Mononuclear cell (primary cell): ENCODE results near the gene LRRC39. TPM values are rescaled to one million over a fixed set of nuclear protein-coding genes. Genes with fewer than 3 reads are reported as not detected.

Experiments used
- H3K27me3 ChIP-seq: 2 replicates; pipeline ENCODE4 v1.6.0; 2011; ENCODE audit warnings: low read length, control low read depth; ENCODE audit not compliant: insufficient read depth
- H3K4me1 ChIP-seq: 2 replicates; pipeline ENCODE4 v1.5.1; 2011; ENCODE audit warnings: mild to moderate bottlenecking, low read length, control low read depth; ENCODE audit not compliant: insufficient read depth
- H3K4me3 ChIP-seq: 2 replicates; pipeline ENCODE4 v1.5.1; 2011; ENCODE audit warnings: mild to moderate bottlenecking, low read length, moderate library complexity
- H3K9me3 ChIP-seq: 2 replicates; pipeline ENCODE4 v1.5.1; 2011; ENCODE audit warnings: low read depth, mild to moderate bottlenecking, control low read depth, low read length
- total RNA-seq: library from RNA; depleted of rRNA; stranded (reverse); fragments of >200 nt; gene quantifications from one replicate; pipeline ENCODE4 v1.2.3, GENCODE V29; 2012

LRRC39 gene
- total RNA-seq, 1 donor = 1.3 TPM

- Histone ChIP-seq H3K4me1 (no peaks in the 10 kb centered on the region), H3K4me3 (no peak overlapping the region), H3K27me3 (no peaks in the 10 kb centered on the region), H3K9me3 (no peaks in the 10 kb centered on the region)
These were observed 588 bp downstream of the LRRC39 start for GRCh38 chr1:100177295-100178041.

- Histone ChIP-seq H3K9me3 (no peaks in the 10 kb centered on the region), H3K4me3 (no peak overlapping the region), H3K27me3 (no peaks in the 10 kb centered on the region), H3K4me1 (no peaks in the 10 kb centered on the region)
These were observed 10.0 kb downstream of the LRRC39 start for GRCh38 chr1:100168051-100168450.

- no peaks in the 10 kb centered on the region for H3K27me3 ChIP-seq
- no peak overlapping the region for H3K4me3 ChIP-seq
- H3K4me1 ChIP-seq = no peaks in the 10 kb centered on the region
- no peaks in the 10 kb centered on the region for H3K9me3 ChIP-seq
These were observed 13.4 kb downstream of the LRRC39 start for GRCh38 chr1:100164702-100165101.

DNA sequence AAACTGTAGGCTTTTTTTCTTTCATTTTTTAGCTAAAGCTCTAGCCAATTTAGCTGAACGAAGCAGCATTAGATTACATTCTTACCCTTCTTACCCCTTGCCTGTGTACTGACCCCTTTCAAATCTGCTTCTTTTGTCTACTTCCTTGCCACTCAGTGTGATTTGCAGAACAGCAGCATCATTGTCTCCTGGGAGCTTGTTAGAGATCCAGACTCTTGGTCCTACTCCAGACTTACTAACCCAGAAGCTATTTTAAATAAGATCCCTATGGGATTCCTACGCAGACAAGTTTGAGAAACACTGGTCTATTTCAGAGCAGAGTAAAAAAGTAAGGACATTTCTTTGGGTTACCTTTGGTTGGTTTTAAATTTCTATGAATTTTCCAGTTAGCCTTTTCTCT is 13.8 kb downstream of the LRRC39 start:
- no peaks in the 10 kb centered on the region for H3K27me3 ChIP-seq
- no peak overlapping the region for H3K4me3 ChIP-seq
- no peaks in the 10 kb centered on the region for H3K9me3 ChIP-seq
- no peaks in the 10 kb centered on the region for H3K4me1 ChIP-seq

- Histone ChIP-seq H3K4me3 (no peak overlapping the region), H3K9me3 (no peaks in the 10 kb centered on the region), H3K4me1 (no peaks in the 10 kb centered on the region), H3K27me3 (no peaks in the 10 kb centered on the region)
These were observed 15.2 kb downstream of the LRRC39 start for GRCh38 chr1:100162881-100163280.

DNA sequence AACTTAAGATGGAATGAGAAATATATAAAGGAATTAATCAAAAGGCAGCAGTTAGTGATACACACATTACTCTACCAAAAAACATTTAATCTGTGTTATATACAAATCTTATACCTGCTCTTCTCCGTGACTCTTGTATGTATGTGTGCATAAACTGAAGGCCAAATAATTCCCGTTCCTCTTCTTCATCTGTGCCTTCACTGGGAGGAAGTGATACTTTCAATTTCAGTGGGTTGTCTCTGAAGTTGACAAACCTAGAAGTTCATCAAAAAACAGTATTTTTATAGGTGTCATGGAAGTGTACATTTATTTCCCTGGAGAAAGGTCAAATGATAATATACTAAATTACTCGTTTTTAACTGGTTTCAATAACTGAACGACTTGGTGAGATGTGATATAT is 25.8 kb downstream of the LRRC39 start:
- H3K4me3 ChIP-seq = no peak overlapping the region
- no peaks in the 10 kb centered on the region for H3K4me1 ChIP-seq
- H3K27me3 ChIP-seq = no peaks in the 10 kb centered on the region
- no peaks in the 10 kb centered on the region for H3K9me3 ChIP-seq

DNA sequence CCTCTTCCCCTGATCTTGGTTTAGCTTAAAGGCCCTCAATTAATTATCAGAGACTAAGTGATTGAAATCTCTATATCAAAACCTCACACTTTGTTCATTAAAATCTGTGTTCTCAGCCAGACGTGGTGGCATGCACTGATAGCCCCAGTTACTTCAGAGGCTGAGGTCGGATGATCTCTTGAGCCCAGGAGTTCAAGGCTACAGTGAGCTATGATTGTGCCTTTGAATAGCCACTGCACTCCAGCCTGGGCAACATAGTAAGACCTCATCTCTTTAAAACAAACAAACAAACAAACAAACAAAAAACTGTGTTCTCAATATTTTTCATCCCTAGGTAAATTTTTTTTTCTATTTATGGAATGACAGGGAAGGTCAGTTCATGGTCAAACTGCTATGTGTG is 26.4 kb downstream of the LRRC39 start:
- Histone ChIP-seq H3K4me1 (no peaks in the 10 kb centered on the region), H3K27me3 (no peaks in the 10 kb centered on the region), H3K4me3 (no peak overlapping the region), H3K9me3 (no peaks in the 10 kb centered on the region)

DNA sequence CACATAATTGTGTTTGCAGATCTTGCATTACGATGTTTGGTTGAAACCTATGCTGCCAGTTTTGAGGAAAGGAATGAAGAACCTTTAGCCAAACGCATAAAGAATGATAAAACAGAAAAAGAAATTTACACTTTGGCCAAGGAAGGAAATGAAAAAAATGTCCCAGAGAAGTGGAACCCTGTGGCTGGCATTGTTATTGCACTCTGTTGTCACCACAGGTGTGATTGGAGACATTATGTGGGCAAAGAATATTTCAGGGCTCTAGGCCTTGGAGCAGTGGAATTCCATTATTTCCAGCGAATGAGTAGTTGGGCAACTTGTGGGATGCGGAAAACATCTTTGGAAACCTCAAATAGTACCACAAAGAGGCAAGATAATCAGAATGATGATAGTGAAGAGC is 30.2 kb downstream of the LRRC39 start:
- Histone ChIP-seq H3K4me1 (no peaks in the 10 kb centered on the region), H3K4me3 (no peak overlapping the region), H3K27me3 (no peaks in the 10 kb centered on the region), H3K9me3 (no peaks in the 10 kb centered on the region)

DNA sequence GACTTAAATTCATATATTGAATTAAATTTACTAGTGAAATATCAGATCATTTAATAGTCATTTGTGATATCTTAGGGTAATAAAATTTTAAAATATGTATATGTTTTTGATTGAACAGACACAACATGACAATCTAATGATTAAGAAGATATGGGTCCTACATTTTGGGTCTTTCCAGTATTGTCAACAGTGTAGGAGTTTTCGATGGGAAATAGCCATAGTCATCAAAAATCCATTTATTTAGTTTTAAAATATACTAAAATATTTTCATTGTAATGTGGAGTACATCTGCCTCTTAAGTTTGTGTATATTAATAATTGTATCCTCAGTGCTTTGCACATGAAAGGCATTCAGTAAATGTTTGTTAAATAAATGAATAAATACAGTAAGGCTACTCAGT is 31.1 kb downstream of the LRRC39 start:
- H3K4me3 ChIP-seq = no peak overlapping the region

DNA sequence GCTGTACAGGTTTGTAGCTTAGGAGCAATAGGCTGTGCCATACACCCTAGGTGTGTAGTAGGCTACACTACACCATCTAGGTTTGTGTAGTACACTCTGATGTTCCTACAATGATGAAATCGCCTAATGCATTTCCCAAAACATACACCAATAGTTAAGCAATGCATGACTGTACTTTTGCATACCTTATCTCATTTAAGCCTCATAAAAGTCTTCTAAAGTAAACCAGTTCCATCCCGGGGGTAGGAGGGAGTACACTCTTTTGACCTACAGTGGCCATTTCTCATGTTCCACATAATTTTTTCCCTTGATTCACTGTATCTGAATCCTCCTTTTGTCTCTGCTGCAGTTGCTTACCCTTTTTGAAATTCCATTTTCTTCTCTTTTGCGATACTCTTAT is 32.9 kb downstream of the LRRC39 start:
- H3K9me3 ChIP-seq = no peaks in the 10 kb centered on the region
- no peaks in the 10 kb centered on the region for H3K27me3 ChIP-seq
- H3K4me3 ChIP-seq = no peak overlapping the region
- no peaks in the 10 kb centered on the region for H3K4me1 ChIP-seq

More for the DNA sequence above, 31.1 kb downstream of the LRRC39 start:
- Histone ChIP-seq H3K4me1 (no peaks in the 10 kb centered on the region), H3K27me3 (no peaks in the 10 kb centered on the region), H3K9me3 (no peaks in the 10 kb centered on the region)

- H3K4me3 ChIP-seq = no peak overlapping the region
- no peaks in the 10 kb centered on the region for H3K27me3 ChIP-seq
These were observed 35.7 kb downstream of the LRRC39 start for GRCh38 chr1:100142343-100142742.

GRCh38 chr1:100141192-100141591 is 36.9 kb downstream of the LRRC39 start:
- H3K27me3 ChIP-seq = no peaks in the 10 kb centered on the region
- no peak overlapping the region for H3K4me3 ChIP-seq
- no peaks in the 10 kb centered on the region for H3K9me3 ChIP-seq
- H3K4me1 ChIP-seq = no peaks in the 10 kb centered on the region

More at GRCh38 chr1:100142343-100142742, 35.7 kb downstream of the LRRC39 start:
- no peaks in the 10 kb centered on the region for H3K9me3 ChIP-seq
- H3K4me1 ChIP-seq = no peaks in the 10 kb centered on the region

- no peak overlapping the region for H3K4me3 ChIP-seq
- peaks cover 11% of the 10 kb centered on the region for H3K4me1 ChIP-seq
- no peaks in the 10 kb centered on the region for H3K27me3 ChIP-seq
- H3K9me3 ChIP-seq = no peaks in the 10 kb centered on the region
These were observed 40.5 kb downstream of the LRRC39 start for GRCh38 chr1:100137602-100138001.

- no peaks in the 10 kb centered on the region for H3K9me3 ChIP-seq
- no peak overlapping the region for H3K4me3 ChIP-seq
- peaks cover 18% of the 10 kb centered on the region for H3K4me1 ChIP-seq
- H3K27me3 ChIP-seq = no peaks in the 10 kb centered on the region
These were observed 43.2 kb downstream of the LRRC39 start for GRCh38 chr1:100134872-100135271.

DNA sequence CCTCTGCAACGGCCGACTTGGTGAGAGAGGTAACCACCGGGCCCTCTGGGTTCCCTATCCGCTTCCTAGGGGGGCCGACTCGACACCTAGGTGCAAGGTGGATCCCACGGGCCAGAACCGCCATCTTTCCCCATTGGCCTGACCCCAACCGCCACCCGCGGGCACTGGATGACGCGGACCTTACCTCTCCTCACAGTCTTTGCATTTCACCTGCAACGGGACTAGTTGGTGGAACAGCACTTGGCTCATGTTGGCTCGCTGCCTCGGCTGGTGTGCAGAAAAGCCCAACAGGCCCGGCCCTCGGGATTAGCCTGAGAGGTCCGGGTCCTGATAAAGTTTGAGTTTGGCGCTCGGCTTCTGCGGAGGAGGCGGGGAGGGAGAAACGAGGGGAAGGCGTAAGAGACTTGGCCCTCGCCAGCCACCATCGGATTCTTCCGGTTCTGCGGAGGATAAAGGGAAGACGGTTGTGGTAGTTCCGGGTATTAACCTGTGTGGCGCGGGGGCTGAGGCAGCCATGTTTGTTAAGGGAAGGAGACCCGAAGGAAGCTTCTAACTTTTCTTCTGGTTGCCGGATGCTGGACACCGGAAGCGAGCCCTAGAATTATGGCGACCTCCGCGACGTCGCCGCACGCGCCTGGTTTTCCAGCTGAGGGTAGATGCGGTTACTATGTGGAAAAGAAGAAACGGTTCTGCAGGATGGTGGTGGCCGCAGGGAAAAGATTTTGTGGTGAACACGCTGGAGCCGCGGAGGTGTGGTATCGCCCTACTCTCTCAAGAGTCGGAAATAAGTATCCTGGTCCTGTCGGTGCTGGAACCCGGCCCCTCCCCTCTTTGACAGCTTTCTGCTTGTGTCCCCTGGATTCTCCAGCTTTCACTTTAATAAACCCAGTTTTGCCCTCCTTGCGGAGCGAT is 45.2 kb downstream of the LRRC39 start, which contains the start of the genes SASS6 and TRMT13:
SASS6 (minus strand) TSS at position 365 of the 912 bp plus-strand sequence; CDS start at position 249, 116 bp downstream.
TRMT13 (plus strand) TSS at position 598 of the 912 bp plus-strand sequence; CDS start at position 604, 6 bp downstream.
- Histone ChIP-seq H3K27me3 (no peaks in the 10 kb centered on the region), H3K4me1 (peaks cover 18% of the 10 kb centered on the region), H3K4me3 (peak within 1 kb of the TSS; percentile 78), H3K9me3 (no peaks in the 10 kb centered on the region)
